B cell (primary cell): Measurements from ENCODE around the gene SEC24B. TPM values are rescaled to one million over a fixed set of nuclear protein-coding genes. Genes with fewer than 3 reads are reported as not detected.

Source experiments
- ATAC-seq: fragments of 200-7000 bp; cut with Tn5 transposase; one replicate; pipeline ENCODE4 v1.10.0; 2021; ENCODE audit warnings: low read depth, mild to moderate bottlenecking, moderate number of reproducible peaks, moderate library complexity
- CTCF ChIA-PET: fragments of 350-600 bp; sonication (Branson Sonifier 250); formaldehyde crosslinking; loops from one replicate; lab custom pipeline; 2021; ENCODE audit warnings: antibody characterized with exemption, inconsistent platforms; lab: Charles Lee
- POLR2A ChIA-PET: fragments of 350-600 bp; sonication (Branson Sonifier 250); formaldehyde crosslinking; loops from one replicate; lab custom pipeline; 2021; ENCODE audit warnings: antibody characterized with exemption; lab: Charles Lee
- DNase-seq: peaks from one replicate; pipeline ENCODE4 v3.0.0; 2013
- H2AFZ ChIP-seq: 2 replicates; pipeline ENCODE4 v1.6.1; 2012; ENCODE audit warnings: mild to moderate bottlenecking, low read depth, low read length; ENCODE audit not compliant: insufficient read depth, poor library complexity, severe bottlenecking
- H3K27ac ChIP-seq, 2 donors: 1 replicate in 1 of 2; 2 replicates in 1 of 2; pipeline ENCODE4 v1.5.1; 2012 to 2013; ENCODE audit warnings: low read length in 2 of 2, mild to moderate bottlenecking in 2 of 2, moderate library complexity in 1 of 2
- H3K27me3 ChIP-seq, 4 experiments: fragments of 200-600 bp in 1 of 4; sonication (generic) in 1 of 4; replicated peaks in 1 of 4; 1 replicate in 2 of 4; 2 replicates in 2 of 4; pipeline versions ENCODE4 v1.6.1 to v1.7.0; 2013 to 2016; ENCODE audit warnings: low read length in 3 of 4, mild to moderate bottlenecking in 2 of 4, mixed read lengths in 1 of 4, moderate library complexity in 1 of 4; ENCODE audit not compliant: insufficient read depth in 4 of 4, control insufficient read depth in 3 of 4; ENCODE audit errors: control extremely low read depth in 1 of 4
- H3K36me3 ChIP-seq, 2 experiments: replicated peaks in 1 of 2; 1 replicate in 1 of 2; 2 replicates in 1 of 2; pipeline versions ENCODE4 v1.6.1 to v1.7.1; 2013; ENCODE audit warnings: low read length in 1 of 2; ENCODE audit not compliant: insufficient read depth in 2 of 2, control insufficient read depth in 1 of 2; ENCODE audit errors: control extremely low read depth in 1 of 2, extremely low read depth in 1 of 2
- H3K4me1 ChIP-seq, 2 donors: fragments of 200-600 bp in 1 of 2; sonication (generic) in 1 of 2; 1 replicate in 1 of 2; 2 replicates in 1 of 2; pipeline versions ENCODE4 v1.5.1 to v1.6.1; 2013 to 2017; ENCODE audit warnings: low read length in 2 of 2; ENCODE audit not compliant: control insufficient read depth in 2 of 2, insufficient read depth in 2 of 2
- H3K4me2 ChIP-seq: replicated peaks from 2 replicates; pipeline ENCODE3; 2012; ENCODE audit warnings: mild to moderate bottlenecking, low read depth, low read length; ENCODE audit not compliant: poor library complexity, severe bottlenecking
- H3K4me3 ChIP-seq, 5 experiments: fragments of 200-600 bp in 1 of 5; sonication (generic) in 1 of 5; 1 replicate in 3 of 5; 2 replicates in 2 of 5; pipeline versions ENCODE4 v1.5.1 to v1.7.0; 2011 to 2016; ENCODE audit warnings: low read length in 4 of 5, mild to moderate bottlenecking in 4 of 5, low read depth in 2 of 5, control low read depth in 1 of 5, moderate library complexity in 1 of 5; ENCODE audit not compliant: insufficient read depth in 1 of 5; ENCODE audit errors: control extremely low read depth in 1 of 5, extremely low read depth in 1 of 5
- H3K79me2 ChIP-seq: fragments of 200-600 bp; sonication (generic); one replicate; pipeline ENCODE4 v1.6.0; 2016; ENCODE audit warnings: low read length; ENCODE audit not compliant: control insufficient read depth, insufficient read depth
- H3K9ac ChIP-seq: fragments of 200-600 bp; sonication (generic); 2 replicates; pipeline ENCODE4 v1.6.1; 2017; ENCODE audit warnings: mild to moderate bottlenecking, low read length, moderate library complexity
- H3K9me3 ChIP-seq, 3 donors: one replicate each; pipeline versions ENCODE4 v1.6.1 to v1.7.1; 2013; ENCODE audit warnings: low read length in 2 of 3; ENCODE audit not compliant: control insufficient read depth in 2 of 3, insufficient read depth in 1 of 3; ENCODE audit errors: control extremely low read depth in 1 of 3
- H4K20me1 ChIP-seq: 2 replicates; pipeline ENCODE4 v1.6.0; 2012; ENCODE audit warnings: mild to moderate bottlenecking, low read length; ENCODE audit not compliant: insufficient read depth, control insufficient read depth, poor library complexity, severe bottlenecking
- H3K27ac Mint-ChIP-seq: one replicate; pipeline ENCODE4 v1.8.0; 2021; ENCODE audit warnings: mixed read lengths
- H3K27me3 Mint-ChIP-seq: one replicate; pipeline ENCODE4 v1.8.0; 2021; ENCODE audit warnings: mixed read lengths
- H3K4me1 Mint-ChIP-seq: one replicate; pipeline ENCODE4 v1.8.0; 2021; ENCODE audit warnings: mixed read lengths
- H3K4me3 Mint-ChIP-seq: one replicate; pipeline ENCODE4 v1.8.0; 2021; ENCODE audit warnings: mixed read lengths
- H3K9me3 Mint-ChIP-seq: one replicate; pipeline ENCODE4 v1.8.0; 2022; ENCODE audit warnings: mixed read lengths; ENCODE audit not compliant: insufficient read depth
- EZH2 ChIP-seq: IDR thresholded peaks from 2 replicates; pipeline ENCODE4 v1.6.1; 2012; ENCODE audit warnings: borderline replicate concordance, low read depth, mild to moderate bottlenecking, moderate library complexity, low read length; ENCODE audit not compliant: insufficient read depth, poor library complexity, severe bottlenecking
- WGBS: methylation state at CpG from one replicate; pipeline ENCODE4 v1.1.5; 2013; ENCODE audit warnings: missing lambda C conversion rate; ENCODE audit not compliant: insufficient coverage; 5-methylcytosine and 5-hydroxymethylcytosine counted together
- intact Hi-C: fragments of 100-400 bp; cut with micrococcal nuclease; formaldehyde crosslinking; loops from one replicate; pipeline ENCODE4 v1.10.0; 2022
- polyA plus RNA-seq: library from polyadenylated mRNA; depleted of rRNA; stranded (reverse); fragments of >200 nt; gene quantifications from 2 replicates; pipeline ENCODE4 v1.2.3, GENCODE V29; 2012
- total RNA-seq, 2 donors: library from RNA; stranded (reverse); fragments of 120-200 nt in 1 of 2; gene quantifications; 1 replicate in 1 of 2; 2 replicates in 1 of 2; pipeline versions ENCODE4 v1.2.3 to v1.2.4, GENCODE V29; 2013 to 2022
- TF ChIP-seq, protein P1 (sequence below): fragments of 200-600 bp; IDR thresholded peaks from one replicate; pipeline ENCODE4 v1.8.0; 2022; ENCODE audit warnings: antibody characterized with exemption, mild to moderate bottlenecking

The SEC24B gene
- total and polyA plus RNA-seq, 2 donors (not counting 1 experiment from before 2014, with no cell fraction given), result 22.6 to 46.4 TPM

DNA sequence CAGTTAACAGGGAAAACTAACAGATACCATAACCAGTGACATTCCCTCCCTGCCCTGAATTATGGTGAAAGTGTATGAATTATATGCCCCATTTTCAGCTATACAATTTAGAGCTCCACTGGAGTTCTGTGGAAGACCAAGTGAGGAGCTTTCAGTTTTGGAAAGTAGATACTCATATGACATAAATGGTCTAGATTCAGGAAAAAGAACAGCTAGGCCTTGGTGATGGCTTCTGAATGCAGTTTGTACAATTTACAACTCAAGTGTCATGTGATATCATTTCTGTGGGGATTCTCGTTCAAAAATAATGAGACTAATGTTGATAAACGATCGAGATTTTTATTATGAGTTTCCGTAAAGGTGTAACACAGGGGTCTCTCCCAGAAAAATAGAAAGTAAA lies 8.2 kb upstream of the SEC24B start:
- Mint-ChIP-seq H3K27ac (no peak overlapping the region), H3K4me3 (no peak overlapping the region), H3K27me3 (peaks cover 3% of the 10 kb centered on the region), H3K9me3 (no peaks in the 10 kb centered on the region), H3K4me1 (peaks cover 2% of the 10 kb centered on the region)
- DNase-seq, result no peak
- Histone ChIP-seq H3K27ac (no peak overlapping the region), H3K4me1 (peaks cover 0 to 3% of the 10 kb centered on the region in 2 donors), H3K27me3 (no peaks in the 10 kb centered on the region), H3K9me3 (no peaks in the 10 kb centered on the region), H3K79me2 (no peaks in the 10 kb centered on the region), H3K4me2 (no peak overlapping the region), H4K20me1 (no peaks in the 10 kb centered on the region), H3K9ac (no peak overlapping the region), H3K36me3 (no peaks in the 10 kb centered on the region), H2AFZ (no peak overlapping the region), H3K4me3 (no peak overlapping the region)
- ChIA-PET POLR2A (no interaction called here), CTCF (interaction anchor here (1.1 to 6.2 kb wide), 7 partner anchors 8 to 552 kb away, joined by 3 to 43 read pairs (median 3); partner anchors contain the start of genes GAR1 and SEC24B)
- TF ChIP-seq, protein P1, sequence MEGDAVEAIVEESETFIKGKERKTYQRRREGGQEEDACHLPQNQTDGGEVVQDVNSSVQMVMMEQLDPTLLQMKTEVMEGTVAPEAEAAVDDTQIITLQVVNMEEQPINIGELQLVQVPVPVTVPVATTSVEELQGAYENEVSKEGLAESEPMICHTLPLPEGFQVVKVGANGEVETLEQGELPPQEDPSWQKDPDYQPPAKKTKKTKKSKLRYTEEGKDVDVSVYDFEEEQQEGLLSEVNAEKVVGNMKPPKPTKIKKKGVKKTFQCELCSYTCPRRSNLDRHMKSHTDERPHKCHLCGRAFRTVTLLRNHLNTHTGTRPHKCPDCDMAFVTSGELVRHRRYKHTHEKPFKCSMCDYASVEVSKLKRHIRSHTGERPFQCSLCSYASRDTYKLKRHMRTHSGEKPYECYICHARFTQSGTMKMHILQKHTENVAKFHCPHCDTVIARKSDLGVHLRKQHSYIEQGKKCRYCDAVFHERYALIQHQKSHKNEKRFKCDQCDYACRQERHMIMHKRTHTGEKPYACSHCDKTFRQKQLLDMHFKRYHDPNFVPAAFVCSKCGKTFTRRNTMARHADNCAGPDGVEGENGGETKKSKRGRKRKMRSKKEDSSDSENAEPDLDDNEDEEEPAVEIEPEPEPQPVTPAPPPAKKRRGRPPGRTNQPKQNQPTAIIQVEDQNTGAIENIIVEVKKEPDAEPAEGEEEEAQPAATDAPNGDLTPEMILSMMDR, result no peak
- TF ChIP-seq EZH2, result no peak
- intact Hi-C loops, result no loop called here
- ATAC-seq, result no peak
- 100% methylated on average over 1 of the region's 4 CpGs for WGBS

DNA sequence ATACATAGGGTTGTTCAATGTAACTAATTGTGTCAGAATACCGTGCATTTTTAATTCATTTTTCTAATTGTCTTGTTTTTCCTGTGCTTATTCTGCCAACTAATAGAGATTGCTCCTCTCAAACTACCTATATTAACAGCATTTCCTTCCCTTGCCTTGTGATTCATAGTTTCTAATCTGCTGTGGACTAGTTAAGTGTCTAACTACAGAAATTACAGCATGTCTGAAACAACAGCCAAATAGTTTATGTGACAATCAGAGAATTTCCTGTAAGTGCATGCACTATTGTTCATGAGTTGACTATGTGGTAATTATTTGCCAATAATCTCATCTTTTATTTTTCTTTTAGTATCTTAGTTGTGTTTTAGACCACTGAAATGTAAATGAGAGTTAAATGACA lies 4.1 kb upstream of the SEC24B start:
- ATAC-seq (no peak), DNase-seq (no peak)
- CTCF ChIA-PET, result no interaction called here
- intact Hi-C loops, result no loop called here
- Histone ChIP-seq H3K27me3 (no peaks in the 10 kb centered on the region), H3K79me2 (peaks cover 26% of the 10 kb centered on the region), H3K27ac (no peak overlapping the region), H2AFZ (no peak overlapping the region), H3K4me1 (peaks cover 7 to 12% of the 10 kb centered on the region in 2 donors), H3K9me3 (no peaks in the 10 kb centered on the region), H3K4me2 (no peak overlapping the region), H3K36me3 (no peaks in the 10 kb centered on the region), H3K9ac (no peak overlapping the region), H4K20me1 (peaks cover under 1% of the 10 kb centered on the region), H3K4me3 (no peak overlapping the region)
- no CpG with 5 or more reads among the region's 1 CpG for WGBS
- Mint-ChIP-seq H3K27me3 (no peaks in the 10 kb centered on the region), H3K9me3 (no peaks in the 10 kb centered on the region), H3K27ac (no peak overlapping the region), H3K4me3 (no peak overlapping the region), H3K4me1 (peaks cover 14% of the 10 kb centered on the region)
- POLR2A ChIA-PET, result no interaction called here
- TF ChIP-seq EZH2, result no peak
- TF ChIP-seq, protein P1, result no peak
